Right lobe of liver (tissue), 6 donors: Measurements from ENCODE around the gene RAC2. TPM values are rescaled to one million over a fixed set of nuclear protein-coding genes. Genes with fewer than 3 reads are reported as not detected.

ENCODE experiments used
- ATAC-seq, 4 donors: fragments of 200-7000 bp; cut with Tn5 transposase; one replicate each; pipeline ENCODE4 v1.9.1; 2020; ENCODE audit warnings: mild to moderate bottlenecking in 4 of 4, moderate library complexity in 4 of 4
- DNase-seq, 3 donors: peaks; one replicate each; pipeline ENCODE4 v3.0.0-alpha.2; 2020
- H3K27ac ChIP-seq, 3 donors: fragments of 200-600 bp; one replicate each; pipeline ENCODE4 v1.8.0; 2022
- H3K27me3 ChIP-seq, 2 donors: fragments of 200-600 bp; one replicate each; pipeline ENCODE4 v1.8.0; 2022
- H3K36me3 ChIP-seq, 4 donors: fragments of 200-600 bp; sonication (generic) in 1 of 4; one replicate each; pipeline versions ENCODE4 v1.5.1 to v1.8.0; 2017 to 2022; ENCODE audit warnings: control low read depth in 1 of 4
- H3K4me1 ChIP-seq, 4 donors: fragments of 200-600 bp; sonication (generic) in 1 of 4; one replicate each; pipeline versions ENCODE4 v1.5.1 to v1.8.0; 2017 to 2022; ENCODE audit warnings: control low read depth in 1 of 4
- H3K4me3 ChIP-seq, 3 donors: fragments of 200-600 bp; one replicate each; pipeline ENCODE4 v1.8.0; 2022
- H3K9me3 ChIP-seq, 4 donors: fragments of 200-600 bp; sonication (generic) in 1 of 4; one replicate each; pipeline versions ENCODE4 v1.5.1 to v1.8.0; 2017 to 2022; ENCODE audit warnings: control low read depth in 1 of 4
- POLR2A ChIP-seq: fragments of 450-650 bp; IDR thresholded peaks from one replicate; pipeline ENCODE4 v1.6.1; 2017; ENCODE audit warnings: antibody characterized with exemption, mild to moderate bottlenecking
- WGBS: methylation state at CpG from one replicate; pipeline ENCODE4 v1.1.6; 2018; ENCODE audit warnings: low coverage, low lambda C conversion rate; ENCODE audit not compliant: insufficient coverage; ENCODE audit errors: missing lambda C conversion rate; 5-methylcytosine and 5-hydroxymethylcytosine counted together
- intact Hi-C, 2 donors: fragments of 100-400 bp; cut with DNase I; formaldehyde crosslinking; loops; one replicate each; pipeline versions ENCODE4 v1.11.2 to v1.14.1; 2022
- total RNA-seq, 6 experiments: library from RNA; depleted of rRNA in 2 of 6; stranded (reverse); fragments of >200 nt in 2 of 6; fragmentation: NEBNext Ultra II Directional in 3 of 6; extraction: Animal tissue kit (Norgen Biotek cat#: 25700) in 3 of 6; gene quantifications; one replicate each; pipeline versions ENCODE4 v1.1.0 to v1.2.4, GENCODE V29; 2016 to 2023
- TF ChIP-seq, protein P1 (sequence below), 4 donors: fragments of 200-600 bp in 3 of 4; fragments of 450-650 bp in 1 of 4; IDR thresholded peaks; one replicate each; pipeline versions ENCODE4 v1.5.1 to v1.8.0; 2016 to 2022; ENCODE audit warnings: antibody characterized with exemption in 4 of 4, mild to moderate bottlenecking in 2 of 4
- donor health status: DM: no; HTN: yes; CAD: no.
- donor health status: DM: no; HTN: no; CAD: no.
- donor health status: DM: no; HTN: no; CAD: no.
- donor health status: DM: no; HTN: yes; CAD: no.
- donor health status: DM: no; HTN: yes; CAD: no.

The RAC2 gene
- total RNA-seq, 6 experiments from 2014 or later = 3.4 to 12.9 (median 6.5) TPM

DNA sequence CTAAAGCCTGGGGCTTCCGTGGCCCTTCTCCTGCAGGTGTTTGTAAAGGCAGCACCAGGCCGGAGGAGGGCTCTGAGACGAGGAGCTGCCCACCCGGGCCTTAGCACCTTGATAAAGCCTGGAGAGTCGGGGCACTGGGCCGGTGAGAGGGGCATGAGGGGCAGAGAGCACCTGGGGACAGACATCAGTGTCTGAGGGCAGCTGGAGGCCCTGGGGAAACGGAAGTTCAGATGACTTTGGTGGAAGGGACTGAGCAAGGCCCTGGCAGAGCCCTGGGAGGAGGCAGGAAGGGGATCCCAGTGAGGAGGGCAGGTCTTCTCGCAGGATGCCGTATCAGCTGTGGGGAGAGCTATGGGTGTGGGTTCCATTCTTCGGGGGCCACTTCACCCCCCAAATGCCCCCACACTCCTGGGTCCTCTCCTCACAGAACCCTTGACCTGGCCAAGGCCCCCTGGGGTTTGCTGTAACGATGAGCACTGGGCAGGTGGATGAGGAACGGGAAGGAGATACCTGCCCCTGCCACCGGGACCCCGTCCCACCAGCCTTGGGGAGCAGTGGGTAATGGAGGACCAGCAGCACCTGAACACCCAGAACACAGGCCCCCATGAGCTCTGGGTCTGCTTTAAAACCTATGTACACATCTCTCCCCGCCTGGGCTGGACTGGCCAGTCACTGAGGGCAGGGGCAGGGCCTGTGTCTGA, 63.4 kb downstream of the RAC2 start:
- peak in 1 of 3 donors; percentile 43 for DNase-seq
- intact Hi-C loops = no loop called here
- H3K4me1 ChIP-seq = peaks cover 0 to 21% (median 10%) of the 10 kb centered on the region in 4 donors
- ATAC-seq = no peak
- WGBS = 84% methylated on average over 4 of the region's 15 CpGs
- no peaks in the 10 kb centered on the region for H3K9me3 ChIP-seq
- TF ChIP-seq, protein P1, sequence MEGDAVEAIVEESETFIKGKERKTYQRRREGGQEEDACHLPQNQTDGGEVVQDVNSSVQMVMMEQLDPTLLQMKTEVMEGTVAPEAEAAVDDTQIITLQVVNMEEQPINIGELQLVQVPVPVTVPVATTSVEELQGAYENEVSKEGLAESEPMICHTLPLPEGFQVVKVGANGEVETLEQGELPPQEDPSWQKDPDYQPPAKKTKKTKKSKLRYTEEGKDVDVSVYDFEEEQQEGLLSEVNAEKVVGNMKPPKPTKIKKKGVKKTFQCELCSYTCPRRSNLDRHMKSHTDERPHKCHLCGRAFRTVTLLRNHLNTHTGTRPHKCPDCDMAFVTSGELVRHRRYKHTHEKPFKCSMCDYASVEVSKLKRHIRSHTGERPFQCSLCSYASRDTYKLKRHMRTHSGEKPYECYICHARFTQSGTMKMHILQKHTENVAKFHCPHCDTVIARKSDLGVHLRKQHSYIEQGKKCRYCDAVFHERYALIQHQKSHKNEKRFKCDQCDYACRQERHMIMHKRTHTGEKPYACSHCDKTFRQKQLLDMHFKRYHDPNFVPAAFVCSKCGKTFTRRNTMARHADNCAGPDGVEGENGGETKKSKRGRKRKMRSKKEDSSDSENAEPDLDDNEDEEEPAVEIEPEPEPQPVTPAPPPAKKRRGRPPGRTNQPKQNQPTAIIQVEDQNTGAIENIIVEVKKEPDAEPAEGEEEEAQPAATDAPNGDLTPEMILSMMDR (IDR thresholded peaks at IDR 0.05) = no peak
- TF ChIP-seq POLR2A = no peak
- no peaks in the 10 kb centered on the region for H3K36me3 ChIP-seq
- H3K27ac ChIP-seq = no peak overlapping the region
- H3K27me3 ChIP-seq = no peaks in the 10 kb centered on the region
- no peak overlapping the region for H3K4me3 ChIP-seq

GRCh38 chr22:37179622-37180420, 64.2 kb downstream of the RAC2 start:
- no peaks in the 10 kb centered on the region for H3K36me3 ChIP-seq
- peak overlapping the region in 2 of 3 donors; percentile 62 to 79 for H3K27ac ChIP-seq
- no peaks in the 10 kb centered on the region for H3K27me3 ChIP-seq
- intact Hi-C loops = no loop called here
- no peak for ATAC-seq
- peaks cover 0 to 21% (median 10%) of the 10 kb centered on the region in 4 donors for H3K4me1 ChIP-seq
- TF ChIP-seq, protein P1 (IDR thresholded peaks at IDR 0.05) = no peak
- TF ChIP-seq POLR2A = no peak
- no peaks in the 10 kb centered on the region for H3K9me3 ChIP-seq
- WGBS = 73% methylated on average over 8 of the region's 31 CpGs
- H3K4me3 ChIP-seq = no peak overlapping the region
- peak in 1 of 3 donors; percentile 55 for DNase-seq

DNA sequence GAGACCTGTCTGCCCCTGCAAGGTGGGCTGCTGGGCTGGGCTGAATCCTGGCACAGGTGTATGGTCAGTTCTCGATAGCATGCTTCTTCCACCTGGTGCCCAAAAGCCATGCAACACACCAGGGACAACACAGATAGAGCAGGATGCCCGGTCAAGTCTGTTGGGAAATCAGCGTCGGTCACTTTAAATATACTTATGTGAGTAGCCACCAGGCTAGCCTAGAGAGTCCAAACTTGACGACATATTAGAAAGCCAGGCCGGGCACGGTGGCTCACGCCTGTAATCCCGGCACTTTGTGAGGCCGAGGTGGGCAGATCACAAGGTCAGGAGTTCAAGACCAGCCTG, 65.0 kb downstream of the RAC2 start:
- no peaks in the 10 kb centered on the region for H3K36me3 ChIP-seq
- DNase-seq (no peak), ATAC-seq (peak; percentile 66 to 76 (median 70))
- H3K27me3 ChIP-seq = no peaks in the 10 kb centered on the region
- H3K4me1 ChIP-seq = peaks cover 0 to 21% (median 10%) of the 10 kb centered on the region in 4 donors
- H3K9me3 ChIP-seq = no peaks in the 10 kb centered on the region
- peak overlapping the region; percentile 37 to 79 (median 62) for H3K27ac ChIP-seq
- intact Hi-C loops = no loop called here
- TF ChIP-seq, protein P1 (IDR thresholded peaks at IDR 0.05) = no peak
- no peak for TF ChIP-seq POLR2A
- no peak overlapping the region for H3K4me3 ChIP-seq
- WGBS = 26% methylated on average over 8 of the region's 10 CpGs

DNA sequence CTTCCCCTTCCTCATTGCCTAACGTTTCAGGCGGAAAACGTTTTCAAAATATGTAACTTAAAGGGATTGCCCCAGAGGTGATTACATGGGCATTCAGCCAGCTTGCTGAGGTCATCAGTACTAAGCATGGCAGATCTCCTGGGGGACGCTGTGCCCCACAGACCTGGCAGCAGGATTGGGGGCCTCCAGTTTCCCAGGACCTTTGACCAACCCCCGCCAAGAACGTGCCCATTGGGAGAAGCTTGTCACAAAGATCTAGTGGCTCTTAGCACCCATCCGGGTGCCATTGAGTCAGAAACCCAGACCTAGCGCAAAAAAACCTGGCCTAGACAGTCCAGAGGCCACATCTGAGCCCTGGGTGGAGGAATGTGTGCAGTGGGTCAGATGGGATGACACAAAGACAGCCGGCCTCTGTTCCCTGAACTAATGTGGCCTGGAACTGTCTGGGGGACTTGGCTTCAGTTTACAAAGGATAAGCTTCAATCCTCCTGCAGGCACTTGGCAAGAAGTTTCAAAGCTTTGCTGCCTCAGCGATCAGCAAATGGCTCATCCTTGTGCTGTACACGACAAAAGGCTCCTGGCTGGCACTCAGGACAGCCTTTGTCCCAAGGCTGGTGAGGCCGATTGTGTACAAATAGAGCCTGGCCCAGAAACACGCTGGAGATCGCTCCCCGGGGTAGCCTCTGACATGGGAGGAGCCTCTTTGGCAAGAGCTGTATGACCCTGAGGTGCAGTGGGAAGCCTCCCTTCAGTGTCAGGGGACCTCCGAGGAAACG, 65.5 kb downstream of the RAC2 start:
- Histone ChIP-seq H3K9me3 (no peaks in the 10 kb centered on the region), H3K36me3 (no peaks in the 10 kb centered on the region), H3K4me3 (no peak overlapping the region), H3K4me1 (peaks cover 0 to 21% (median 10%) of the 10 kb centered on the region in 4 donors), H3K27me3 (no peaks in the 10 kb centered on the region), H3K27ac (peak overlapping the region; percentile 37 to 79 (median 62))
- no peak for TF ChIP-seq POLR2A
- TF ChIP-seq, protein P1 (IDR thresholded peaks at IDR 0.05) = no peak
- DNase-seq (peak; percentile 69 to 89 (median 87)), ATAC-seq (peak; percentile 79 to 86 (median 84))
- 12% methylated on average over 10 of the region's 17 CpGs for WGBS
- intact Hi-C loops = no loop called here
